ENCODE data around the gene ZNF219.
A peak's percentile ranks its signal among the peaks of the same experiment; 100 is the strongest.
"Not testable (repeated sequence)": the region's sequence is repeated elsewhere in the genome, so short reads cannot be mapped to it uniquely, and the experiment has no call there.

Gene ZNF219

DNA sequence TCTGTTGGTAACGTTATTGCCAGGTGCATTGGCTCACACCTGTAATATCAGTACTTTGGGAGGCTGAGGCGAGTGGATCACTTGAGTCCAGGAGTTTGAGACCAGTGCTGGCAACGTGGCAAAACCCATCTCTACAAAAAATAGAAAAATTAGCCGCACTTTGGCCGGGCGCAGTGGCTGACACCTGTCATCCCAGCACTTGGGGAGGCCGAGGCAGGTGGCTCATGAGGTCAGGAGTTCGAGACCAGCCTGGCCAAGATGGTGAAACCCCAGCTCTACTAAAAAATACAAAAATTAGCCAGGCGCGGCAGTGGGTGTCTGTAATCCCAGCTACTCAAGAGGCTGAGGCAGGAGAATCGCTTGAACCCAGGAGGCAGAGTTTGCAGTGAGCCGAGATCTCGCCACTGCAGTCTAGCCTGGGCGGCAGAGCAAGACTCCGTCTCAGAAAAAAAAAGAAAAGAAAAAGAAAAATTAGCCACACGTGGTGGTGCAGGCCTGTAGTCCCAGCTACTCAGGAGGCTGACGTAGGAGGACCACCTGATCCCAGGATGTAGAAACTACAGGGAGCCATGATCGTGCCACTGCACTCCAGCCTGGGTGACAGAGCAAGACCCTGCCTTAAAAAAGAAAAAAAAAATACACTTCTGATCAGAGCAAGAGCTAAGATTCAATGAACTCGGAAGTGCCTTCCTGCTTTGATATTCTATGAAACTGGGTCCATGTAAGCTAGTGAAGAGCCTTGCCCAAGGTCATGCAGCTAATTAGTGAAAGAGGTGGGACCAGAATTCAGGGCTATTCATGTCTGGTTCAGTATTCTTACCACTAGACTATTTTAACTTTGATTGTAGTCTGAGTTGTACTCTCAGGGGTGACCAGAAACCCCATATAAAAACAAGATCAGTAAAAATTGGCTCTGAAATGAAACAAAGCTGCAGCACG is 45.0 kb downstream of the ZNF219 start:
- Mint-ChIP-seq H3K36me3 (no peaks in the 10 kb centered on the region), H3K9me3 (no peaks in the 10 kb centered on the region), H3K4me3 (no peak overlapping the region), H3K27ac (no peak overlapping the region), H3K4me1 (no peaks in the 10 kb centered on the region), H3K27me3 (no peaks in the 10 kb centered on the region)

DNA sequence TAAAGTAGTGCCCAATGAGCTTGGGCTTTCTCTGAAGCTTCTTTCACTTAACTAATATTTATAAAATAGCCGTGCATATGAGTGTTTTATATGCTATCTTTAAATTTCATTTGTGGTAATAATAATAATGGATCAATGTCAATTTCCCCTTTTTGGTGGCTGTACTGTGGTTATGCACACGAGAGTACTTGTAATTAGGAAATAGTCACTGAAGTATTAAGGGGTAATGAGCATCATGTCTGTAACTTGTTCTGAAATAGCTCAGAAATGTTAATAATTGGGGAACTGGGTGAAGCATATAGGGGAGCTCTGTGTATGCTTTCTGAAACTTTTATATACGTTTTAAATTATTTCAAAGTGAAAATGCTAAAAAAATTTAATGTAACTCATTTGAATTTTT is 47.9 kb downstream of the ZNF219 start:
- Mint-ChIP-seq H3K36me3 (no peaks in the 10 kb centered on the region), H3K27me3 (peaks cover 3% of the 10 kb centered on the region), H3K27ac (no peak overlapping the region), H3K4me3 (no peak overlapping the region), H3K4me1 (no peaks in the 10 kb centered on the region), H3K9me3 (no peaks in the 10 kb centered on the region)

GRCh38 chr14:21049271-21049673 is 49.2 kb downstream of the ZNF219 start:
- Mint-ChIP-seq H3K27me3 (peaks cover 3% of the 10 kb centered on the region), H3K4me1 (peaks cover 6% of the 10 kb centered on the region), H3K9me3 (no peaks in the 10 kb centered on the region), H3K4me3 (no peak overlapping the region), H3K36me3 (no peaks in the 10 kb centered on the region), H3K27ac (no peak overlapping the region)

DNA sequence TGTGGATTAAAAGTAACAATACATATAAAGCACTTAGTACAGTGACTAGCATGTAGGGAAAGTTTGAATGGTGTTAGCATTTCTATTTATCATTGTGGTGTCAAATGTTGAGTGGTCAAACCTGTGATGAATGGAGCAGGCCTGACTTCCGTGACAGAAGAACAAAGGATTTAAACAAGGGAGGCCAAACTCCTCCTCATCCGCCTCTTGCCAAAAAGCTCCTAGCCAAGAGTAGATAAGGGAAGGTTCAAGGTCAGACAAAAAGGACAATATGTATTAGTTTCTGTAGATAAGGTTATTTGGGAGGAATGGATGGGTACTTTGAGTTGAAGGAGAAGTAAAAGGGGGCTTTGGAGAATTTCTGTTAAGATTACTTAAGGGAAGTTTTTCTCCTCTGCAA is 49.8 kb downstream of the ZNF219 start:
- Mint-ChIP-seq H3K9me3 (no peaks in the 10 kb centered on the region), H3K27me3 (peaks cover 3% of the 10 kb centered on the region), H3K27ac (no peak overlapping the region), H3K4me3 (no peak overlapping the region), H3K36me3 (no peaks in the 10 kb centered on the region), H3K4me1 (peaks cover 9% of the 10 kb centered on the region)

DNA sequence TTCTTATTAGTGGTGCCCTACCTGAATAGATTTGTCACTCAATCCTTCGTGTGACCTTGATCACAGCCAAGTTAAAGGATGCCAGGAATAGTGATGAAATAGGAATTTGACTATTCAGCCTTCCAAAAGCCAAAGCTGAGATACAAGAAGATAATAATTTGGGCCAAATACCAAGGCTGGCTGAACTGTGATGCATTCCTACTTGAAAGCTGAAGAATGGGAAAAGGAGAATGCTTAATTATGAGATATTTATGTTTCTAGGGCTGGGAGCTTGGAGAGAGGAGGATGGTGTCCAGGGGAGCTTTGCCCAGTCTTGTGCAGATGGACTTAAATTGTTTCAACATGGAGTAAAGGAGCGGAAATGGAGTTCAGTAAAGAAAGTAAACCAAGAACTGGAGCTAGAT is 51.1 kb downstream of the ZNF219 start:
- Mint-ChIP-seq H3K4me3 (no peak overlapping the region), H3K9me3 (no peaks in the 10 kb centered on the region), H3K27me3 (peaks cover 6% of the 10 kb centered on the region), H3K4me1 (peaks cover 9% of the 10 kb centered on the region), H3K27ac (no peak overlapping the region), H3K36me3 (no peaks in the 10 kb centered on the region)

DNA sequence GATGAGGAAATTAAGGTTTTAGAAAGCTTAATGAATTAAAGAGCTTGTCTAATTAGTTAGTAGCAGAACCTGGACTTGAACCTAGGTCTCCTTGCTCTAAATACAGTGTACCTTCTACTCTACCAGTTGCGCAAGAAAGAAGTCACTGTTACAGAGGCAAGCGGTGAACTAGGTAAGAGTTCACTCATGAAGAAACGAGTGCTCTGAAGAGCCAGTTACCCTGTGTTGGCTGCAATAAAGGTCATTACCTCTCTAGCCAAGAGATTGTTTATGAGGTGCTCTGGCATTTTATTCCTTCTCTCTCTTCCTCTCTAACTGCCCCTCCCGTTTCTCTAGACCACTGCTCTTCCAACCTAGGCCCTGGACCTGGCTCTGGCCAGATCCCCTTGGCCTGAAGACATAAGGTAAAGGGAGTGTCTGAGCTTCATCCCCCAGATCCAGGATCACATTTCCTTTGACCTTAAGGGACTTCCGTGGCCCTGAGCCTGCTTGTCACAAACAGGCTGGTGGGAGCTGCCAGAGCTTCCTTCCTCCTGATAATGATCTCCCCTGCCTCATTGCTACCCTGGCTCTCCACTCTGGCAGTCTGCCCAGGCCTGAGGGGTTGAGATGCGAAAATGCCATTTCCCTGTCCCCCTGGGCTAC is 54.4 kb downstream of the ZNF219 start:
- no peaks in the 10 kb centered on the region for H3K9me3 Mint-ChIP-seq
- peaks cover 6% of the 10 kb centered on the region for H3K27me3 Mint-ChIP-seq
- peaks cover 9% of the 10 kb centered on the region for H3K4me1 Mint-ChIP-seq
- H3K4me3 Mint-ChIP-seq = no peak overlapping the region
- H3K27ac Mint-ChIP-seq = no peak overlapping the region
- H3K36me3 Mint-ChIP-seq = no peaks in the 10 kb centered on the region

- no peak overlapping the region for H3K27ac Mint-ChIP-seq
- H3K4me1 Mint-ChIP-seq = peaks cover 9% of the 10 kb centered on the region
- H3K9me3 Mint-ChIP-seq = no peaks in the 10 kb centered on the region
- no peak overlapping the region for H3K4me3 Mint-ChIP-seq
- H3K36me3 Mint-ChIP-seq = no peaks in the 10 kb centered on the region
- peaks cover 6% of the 10 kb centered on the region for H3K27me3 Mint-ChIP-seq
Observed at GRCh38 chr14:21043387-21043973, 55.0 kb downstream of the ZNF219 start.

DNA sequence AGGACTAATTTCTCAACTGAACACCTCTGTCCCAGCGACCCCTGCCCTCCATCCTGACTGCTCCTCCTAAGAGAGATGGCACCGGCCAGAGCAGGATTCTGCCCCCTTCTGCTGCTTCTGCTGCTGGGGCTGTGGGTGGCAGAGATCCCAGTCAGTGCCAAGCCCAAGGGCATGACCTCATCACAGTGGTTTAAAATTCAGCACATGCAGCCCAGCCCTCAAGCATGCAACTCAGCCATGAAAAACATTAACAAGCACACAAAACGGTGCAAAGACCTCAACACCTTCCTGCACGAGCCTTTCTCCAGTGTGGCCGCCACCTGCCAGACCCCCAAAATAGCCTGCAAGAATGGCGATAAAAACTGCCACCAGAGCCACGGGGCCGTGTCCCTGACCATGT is 55.5 kb downstream of the ZNF219 start:
- H3K27ac Mint-ChIP-seq = no peak overlapping the region
- no peaks in the 10 kb centered on the region for H3K36me3 Mint-ChIP-seq
- peaks cover 6% of the 10 kb centered on the region for H3K27me3 Mint-ChIP-seq
- H3K4me1 Mint-ChIP-seq = peaks cover 9% of the 10 kb centered on the region
- no peak overlapping the region for H3K4me3 Mint-ChIP-seq
- no peaks in the 10 kb centered on the region for H3K9me3 Mint-ChIP-seq

- Mint-ChIP-seq H3K27me3 (peaks cover 3% of the 10 kb centered on the region), H3K27ac (peak within 1 kb of the TSS; percentile 42), H3K9me3 (no peaks in the 10 kb centered on the region), H3K4me3 (no peak within 1 kb of the TSS), H3K36me3 (no peaks in the 10 kb centered on the region), H3K4me1 (peaks cover 9% of the 10 kb centered on the region)
Observed at GRCh38 chr14:21041676-21042433, 56.6 kb downstream of the ZNF219 start, which contains the start of gene RNASE7. TSS of gene RNASE7 (plus strand) at chr14:21042362. CDS start at chr14:21042993, 631 bp downstream.

DNA sequence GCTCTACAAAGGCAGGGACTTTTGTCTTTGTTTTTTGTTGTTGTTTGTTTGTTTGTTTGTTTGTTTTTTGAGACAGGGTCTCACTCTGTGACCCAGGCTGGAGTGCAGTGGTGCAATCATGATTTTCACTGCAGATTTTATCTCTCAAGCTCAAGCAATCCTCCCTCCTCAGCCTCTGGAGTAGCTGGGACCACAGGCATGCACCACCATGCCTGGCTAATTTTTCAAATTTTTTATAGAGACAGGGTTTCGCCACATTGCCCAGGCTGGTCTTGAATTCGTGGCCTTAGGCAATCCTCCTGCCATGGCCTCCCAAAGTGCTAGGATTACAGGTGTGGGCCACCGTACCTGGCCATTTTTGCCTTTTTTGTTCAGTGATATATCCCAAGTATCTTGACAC is 57.5 kb downstream of the ZNF219 start:
- H3K4me3 Mint-ChIP-seq, H3K27ac Mint-ChIP-seq, H3K27me3 Mint-ChIP-seq, H3K4me1 Mint-ChIP-seq, H3K36me3 Mint-ChIP-seq, H3K9me3 Mint-ChIP-seq: not testable (repeated sequence)

DNA sequence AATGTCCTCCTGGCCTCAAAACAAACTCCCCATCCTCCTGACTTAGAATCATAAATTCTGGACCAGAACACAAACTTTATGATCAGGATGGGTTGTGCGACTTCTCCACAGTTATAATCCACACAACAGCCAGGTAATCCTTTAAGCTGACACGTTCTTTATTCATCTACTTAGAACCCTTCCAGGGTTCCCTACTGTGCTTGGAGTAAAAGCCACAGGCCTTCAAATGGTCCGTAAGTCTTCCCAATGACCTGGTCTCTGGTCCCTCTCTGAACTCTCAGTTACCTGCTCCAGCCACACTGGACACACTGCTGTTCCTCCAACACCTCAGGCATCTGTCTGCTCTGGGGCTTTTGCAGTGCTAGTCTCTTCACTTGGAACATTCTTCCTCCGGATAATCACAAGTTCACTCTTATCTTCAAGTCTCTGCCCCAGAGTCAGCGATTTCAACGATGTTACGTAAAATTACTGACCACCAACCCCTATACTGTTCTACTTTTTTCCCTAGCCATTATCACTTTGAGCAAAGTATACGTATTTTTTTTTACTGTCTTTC is 58.0 kb downstream of the ZNF219 start:
- peaks cover 3% of the 10 kb centered on the region for H3K27me3 Mint-ChIP-seq
- H3K36me3 Mint-ChIP-seq = no peaks in the 10 kb centered on the region
- H3K4me3 Mint-ChIP-seq = no peak overlapping the region
- H3K9me3 Mint-ChIP-seq = no peaks in the 10 kb centered on the region
- peaks cover 9% of the 10 kb centered on the region for H3K4me1 Mint-ChIP-seq
- no peak overlapping the region for H3K27ac Mint-ChIP-seq

Measured in activated naive CD4-positive, alpha-beta T cell treated with anti-CD3 and anti-CD28 coated beads, Interleukin-2, amount 50 U/mL, for 24 hours (primary cell).